Keratinocyte (primary cell): Measurements from ENCODE around the gene SPTBN2. TPM values are rescaled to one million over a fixed set of nuclear protein-coding genes. Genes with fewer than 3 reads are reported as not detected.
A peak's percentile ranks its signal among the peaks of the same experiment; 100 is the strongest.

Experiments used
- DNase-seq: peaks from one replicate; pipeline ENCODE4 v3.0.0-alpha.2; 2011; ENCODE audit warnings: low read depth, missing footprints, low spot score
- FAIRE-seq: peaks from 2 replicates; lab custom pipeline; 2011; peaks lifted over from hg19 to GRCh38; lab: Jason Lieb, UNC
- H2AFZ ChIP-seq: 2 replicates; pipeline ENCODE4 v1.6.0; 2012; ENCODE audit warnings: low read length, control low read depth, inconsistent platforms; ENCODE audit not compliant: control insufficient read depth
- H3K27ac ChIP-seq: 2 replicates; pipeline ENCODE4 v1.5.1; 2011; ENCODE audit warnings: low read length; ENCODE audit not compliant: control insufficient read depth, insufficient read depth
- H3K27me3 ChIP-seq: 3 replicates; pipeline ENCODE4 v1.6.0; 2011; ENCODE audit warnings: low read length; ENCODE audit not compliant: control insufficient read depth, insufficient read depth; ENCODE audit errors: extremely low read depth
- H3K36me3 ChIP-seq, 2 experiments: 2 replicates in 1 of 2; 3 replicates in 1 of 2; pipeline ENCODE4 v1.5.1; 2011; ENCODE audit warnings: low read length in 2 of 2, mild to moderate bottlenecking in 1 of 2; ENCODE audit not compliant: control insufficient read depth in 2 of 2, insufficient read depth in 2 of 2; ENCODE audit errors: extremely low read depth in 1 of 2
- H3K4me1 ChIP-seq: 3 replicates; pipeline ENCODE4 v1.5.1; 2011; ENCODE audit warnings: low read length; ENCODE audit not compliant: control insufficient read depth, insufficient read depth; ENCODE audit errors: extremely low read depth
- H3K4me2 ChIP-seq: 3 replicates; pipeline ENCODE4 v1.6.0; 2011; ENCODE audit warnings: low read depth, low read length; ENCODE audit not compliant: control insufficient read depth, insufficient read depth; ENCODE audit errors: extremely low read depth
- H3K4me3 ChIP-seq, 3 experiments: fragments of 200-600 bp in 1 of 3; sonication (generic) in 1 of 3; 2 replicates in 2 of 3; 3 replicates in 1 of 3; pipeline ENCODE4 v1.5.1; 2011 to 2016; ENCODE audit warnings: low read length in 3 of 3, mild to moderate bottlenecking in 3 of 3, control low read depth in 2 of 3, inconsistent platforms in 1 of 3, low read depth in 1 of 3, mixed read lengths in 1 of 3, mixed run types in 1 of 3, moderate library complexity in 1 of 3; ENCODE audit not compliant: control insufficient read depth in 2 of 3, insufficient read depth in 2 of 3; ENCODE audit errors: extremely low read depth in 1 of 3
- H3K79me2 ChIP-seq: 2 replicates; pipeline ENCODE4 v1.6.0; 2012; ENCODE audit warnings: low read length; ENCODE audit not compliant: control insufficient read depth, insufficient read depth
- H3K9ac ChIP-seq: 3 replicates; pipeline ENCODE4 v1.6.0; 2011; ENCODE audit warnings: low read length; ENCODE audit not compliant: control insufficient read depth, insufficient read depth; ENCODE audit errors: extremely low read depth
- H3K9me1 ChIP-seq: 3 replicates; pipeline ENCODE4 v1.6.0; 2011; ENCODE audit warnings: low read length; ENCODE audit not compliant: control insufficient read depth, insufficient read depth; ENCODE audit errors: extremely low read depth
- H3K9me3 ChIP-seq: 2 replicates; pipeline ENCODE4 v1.5.1; 2012; ENCODE audit warnings: low read depth, low read length; ENCODE audit not compliant: control insufficient read depth
- H4K20me1 ChIP-seq: 3 replicates; pipeline ENCODE4 v1.6.0; 2011; ENCODE audit warnings: low read length; ENCODE audit not compliant: control insufficient read depth, insufficient read depth; ENCODE audit errors: extremely low read depth
- EZH2 ChIP-seq: IDR thresholded peaks from one replicate; pipeline ENCODE4 v1.6.1; 2012; ENCODE audit warnings: inconsistent platforms, mild to moderate bottlenecking, low read length, moderate library complexity
- dilution Hi-C: fragments of 300-500 bp; cut with MboI; formaldehyde crosslinking; loops from one replicate; pipeline ENCODE4 v1.7.0; 2020; ENCODE audit warnings: low sequenced_read_pairs; ENCODE audit not compliant: extremely low pct_ligation_motif_present
- polyA plus RNA-seq, 5 experiments: library from polyadenylated mRNA; depleted of rRNA in 3 of 5; stranded (reverse) in 3 of 5; stranded (forward) in 1 of 5; unstranded in 1 of 5; fragments of >200 nt; gene quantifications; 1 replicate in 1 of 5; 2 replicates in 3 of 5; 3 replicates in 1 of 5; pipeline versions ENCODE4 v1.2.1 to v1.2.3, GENCODE V29; 2011 to 2012; ENCODE audit warnings: missing spikeins in 2 of 5, low read depth in 1 of 5, low replicate concordance in 1 of 5
- TF ChIP-seq, protein P1 (sequence below), 3 experiments: IDR thresholded peaks in 1 of 3; conservative IDR thresholded peaks in 1 of 3; optimal IDR thresholded peaks in 1 of 3; 2 replicates in 2 of 3; 3 replicates in 1 of 3; pipeline versions ENCODE3 to v1.5.1; 2011; ENCODE audit warnings: low read length in 3 of 3, mild to moderate bottlenecking in 3 of 3, moderate library complexity in 2 of 3, control low read depth in 1 of 3, inconsistent platforms in 1 of 3; ENCODE audit not compliant: insufficient read depth in 2 of 3; ENCODE audit errors: extremely low read depth in 1 of 3

The SPTBN2 gene
- polyA plus RNA-seq, 1 donor (not counting 4 experiments of a cell fraction or from before 2014, with no cell fraction given), result 7.8 TPM

- Histone ChIP-seq H3K36me3 (peaks cover 7 to 16% of the 10 kb centered on the region in 2 experiments), H3K4me3 (peak overlapping the region; percentile 37 to 46 (median 43)), H2AFZ (peak overlapping the region; percentile 67), H3K9ac (peak overlapping the region; percentile 55), H3K27me3 (no peaks in the 10 kb centered on the region), H3K9me3 (no peaks in the 10 kb centered on the region), H3K79me2 (no peaks in the 10 kb centered on the region), H3K9me1 (peaks cover 3% of the 10 kb centered on the region), H4K20me1 (no peaks in the 10 kb centered on the region), H3K4me1 (peaks cover 37% of the 10 kb centered on the region), H3K4me2 (peak overlapping the region; percentile 74), H3K27ac (no peak overlapping the region)
- TF ChIP-seq EZH2, result no peak
- TF ChIP-seq, protein P1, sequence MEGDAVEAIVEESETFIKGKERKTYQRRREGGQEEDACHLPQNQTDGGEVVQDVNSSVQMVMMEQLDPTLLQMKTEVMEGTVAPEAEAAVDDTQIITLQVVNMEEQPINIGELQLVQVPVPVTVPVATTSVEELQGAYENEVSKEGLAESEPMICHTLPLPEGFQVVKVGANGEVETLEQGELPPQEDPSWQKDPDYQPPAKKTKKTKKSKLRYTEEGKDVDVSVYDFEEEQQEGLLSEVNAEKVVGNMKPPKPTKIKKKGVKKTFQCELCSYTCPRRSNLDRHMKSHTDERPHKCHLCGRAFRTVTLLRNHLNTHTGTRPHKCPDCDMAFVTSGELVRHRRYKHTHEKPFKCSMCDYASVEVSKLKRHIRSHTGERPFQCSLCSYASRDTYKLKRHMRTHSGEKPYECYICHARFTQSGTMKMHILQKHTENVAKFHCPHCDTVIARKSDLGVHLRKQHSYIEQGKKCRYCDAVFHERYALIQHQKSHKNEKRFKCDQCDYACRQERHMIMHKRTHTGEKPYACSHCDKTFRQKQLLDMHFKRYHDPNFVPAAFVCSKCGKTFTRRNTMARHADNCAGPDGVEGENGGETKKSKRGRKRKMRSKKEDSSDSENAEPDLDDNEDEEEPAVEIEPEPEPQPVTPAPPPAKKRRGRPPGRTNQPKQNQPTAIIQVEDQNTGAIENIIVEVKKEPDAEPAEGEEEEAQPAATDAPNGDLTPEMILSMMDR (optimal IDR thresholded peaks at IDR 0.05 in 1 of 3, IDR thresholded peaks at IDR 0.05 in 1 of 3, conservative IDR thresholded peaks at IDR 0.05 in 1 of 3; ENCODE audit: extremely low read depth in 1 of 3, insufficient read depth in 2 of 3, low read length in 3 of 3), result peak; percentile 36 to 48 (median 39)
- DNase-seq (peak; percentile 17), FAIRE-seq (no peak)
- dilution Hi-C loops, result no loop called here
These were observed 10.6 kb downstream of the SPTBN2 start for GRCh38 chr11:66718320-66718971.

DNA sequence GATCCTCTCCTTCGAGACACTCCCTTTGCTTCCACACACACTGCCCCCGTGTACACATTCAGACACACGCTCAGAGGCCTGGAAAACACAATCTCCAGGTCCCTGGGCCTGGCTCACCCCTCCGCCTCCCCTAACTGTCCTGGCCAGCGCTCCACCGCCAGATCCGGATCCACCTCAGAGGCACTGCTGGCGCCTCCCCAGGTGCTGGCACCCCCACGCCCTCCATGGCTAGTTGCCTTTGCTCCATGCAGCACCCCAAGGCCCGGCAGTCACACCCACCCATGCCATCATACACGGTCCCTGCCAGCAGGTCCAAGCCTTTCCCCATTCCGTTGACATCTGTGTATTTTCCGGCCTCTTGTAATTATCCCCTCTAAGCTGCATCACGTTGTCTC is 11.1 kb downstream of the SPTBN2 start:
- DNase-seq (no peak), FAIRE-seq (peak; percentile 46)
- Histone ChIP-seq H3K9me3 (no peaks in the 10 kb centered on the region), H3K36me3 (peaks cover 9 to 16% of the 10 kb centered on the region in 2 experiments), H3K27me3 (no peaks in the 10 kb centered on the region), H3K9ac (peak overlapping the region; percentile 55), H3K9me1 (peaks cover 3% of the 10 kb centered on the region), H3K79me2 (no peaks in the 10 kb centered on the region), H3K4me1 (peaks cover 37% of the 10 kb centered on the region), H3K4me3 (peak overlapping the region; percentile 37 to 46 (median 43)), H4K20me1 (no peaks in the 10 kb centered on the region), H3K27ac (no peak overlapping the region), H2AFZ (peak overlapping the region; percentile 67), H3K4me2 (peak overlapping the region; percentile 74)
- TF ChIP-seq, protein P1 (optimal IDR thresholded peaks at IDR 0.05 in 1 of 3, IDR thresholded peaks at IDR 0.05 in 1 of 3, conservative IDR thresholded peaks at IDR 0.05 in 1 of 3; ENCODE audit: extremely low read depth in 1 of 3, insufficient read depth in 2 of 3, low read length in 3 of 3), result no peak
- dilution Hi-C loops, result no loop called here
